ENCODE data around the gene CTDSP2. TPM values are rescaled to one million over a fixed set of nuclear protein-coding genes. Genes with fewer than 3 reads are reported as not detected.

CTDSP2 gene
- polyA plus RNA-seq, 2 of the 4 experiments (the other 2 are of a cell fraction): 31.3 to 87.7 TPM

- no peak for FAIRE-seq
Observed at GRCh38 chr12:57866308-57867019, 19.9 kb upstream of the CTDSP2 start.

DNA sequence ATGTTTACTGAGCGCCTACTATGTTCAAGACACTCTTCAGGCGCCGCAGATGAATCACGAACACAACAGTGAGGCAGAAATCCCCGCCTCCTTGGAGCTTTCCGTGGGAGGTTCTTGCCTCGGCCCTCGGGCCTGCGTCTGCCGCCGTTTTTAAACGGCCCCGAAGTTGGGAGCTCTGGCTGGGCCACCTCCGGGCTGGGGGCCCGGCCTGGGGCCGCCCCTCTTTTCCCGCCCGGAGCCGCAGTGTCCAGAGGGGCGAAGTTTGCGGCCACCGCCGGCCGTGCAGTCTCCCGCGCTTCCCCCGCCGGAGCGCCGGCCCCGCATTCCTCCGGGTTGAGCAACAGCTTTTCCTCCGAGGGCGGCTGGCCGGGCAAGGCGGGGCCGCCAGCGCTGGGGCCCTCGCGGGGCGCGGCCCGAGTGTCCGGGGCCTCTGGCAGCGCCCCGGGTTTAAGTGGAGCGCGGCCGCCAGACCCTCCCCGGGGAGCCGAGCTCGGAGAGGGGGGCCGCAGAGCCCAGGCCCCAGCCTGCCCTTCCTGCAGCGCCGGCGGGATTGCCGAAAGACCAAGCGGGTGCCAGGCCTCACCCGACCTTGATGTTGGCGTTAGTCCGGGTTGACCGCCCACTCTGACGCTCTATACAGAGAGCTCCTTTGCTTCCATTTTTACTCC lies 18.7 kb upstream of the CTDSP2 start:
- peak overlapping the region; percentile 76 for H3K4me2 ChIP-seq
- peak overlapping the region; percentile 49 for H3K4me3 ChIP-seq
- ChIA-PET CTCF (interaction anchor here (0.9 to 2.7 kb wide), 14 partner anchors 10 to 108 kb away, joined by 3 to 16 read pairs (median 7); no protein-coding TSS in a partner anchor), POLR2A (interaction anchor here (0.5 to 4.1 kb wide), 22 partner anchors 9 to 1090 kb away, joined by 3 to 69 read pairs (median 6); partner anchors contain the start of genes CTDSP2, EEF1AKMT3 and METTL1)
- peaks cover 25% of the 10 kb centered on the region for H3K4me1 ChIP-seq
- FAIRE-seq (no peak), DNase-seq (ENCODE audit: low read depth in 1 of 2, low spot score in 1 of 2) (peak; percentile 83 to 89), ATAC-seq (peak; percentile 93 to 94)
- H3K9me3 ChIP-seq: no peaks in the 10 kb centered on the region
- peak overlapping the region; percentile 93 to 99 for H3K27ac ChIP-seq
- WGBS (ENCODE audit: missing lambda C conversion rate): under 1% methylated on average over 43 of the region's 63 CpGs
- no peak for TF ChIP-seq KDM1A (IDR thresholded peaks at IDR 0.05; ENCODE audit: low read depth)
- peak; percentile 48; the same call in 1 of the 2 replicates for TF ChIP-seq HES2 (IDR thresholded peaks at IDR 0.05)
- no peak for TF ChIP-seq RFX5 (IDR thresholded peaks at IDR 0.05)
- no peak for TF ChIP-seq NR3C1 (IDR thresholded peaks at IDR 0.05)
- TF ChIP-seq HEYL (CRISPR knock-in tag; IDR thresholded peaks at IDR 0.05): no peak
- TF ChIP-seq CBX2 (IDR thresholded peaks at IDR 0.05; ENCODE audit: borderline replicate concordance, low read depth): no peak
- TF ChIP-seq POLR2A (IDR thresholded peaks at IDR 0.05; ENCODE audit: low read length): no peak; the same call in none of the 2 replicates
- TF ChIP-seq GATA3 (IDR thresholded peaks at IDR 0.05; ENCODE audit: borderline replicate concordance): no peak
- TF ChIP-seq, protein P1, sequence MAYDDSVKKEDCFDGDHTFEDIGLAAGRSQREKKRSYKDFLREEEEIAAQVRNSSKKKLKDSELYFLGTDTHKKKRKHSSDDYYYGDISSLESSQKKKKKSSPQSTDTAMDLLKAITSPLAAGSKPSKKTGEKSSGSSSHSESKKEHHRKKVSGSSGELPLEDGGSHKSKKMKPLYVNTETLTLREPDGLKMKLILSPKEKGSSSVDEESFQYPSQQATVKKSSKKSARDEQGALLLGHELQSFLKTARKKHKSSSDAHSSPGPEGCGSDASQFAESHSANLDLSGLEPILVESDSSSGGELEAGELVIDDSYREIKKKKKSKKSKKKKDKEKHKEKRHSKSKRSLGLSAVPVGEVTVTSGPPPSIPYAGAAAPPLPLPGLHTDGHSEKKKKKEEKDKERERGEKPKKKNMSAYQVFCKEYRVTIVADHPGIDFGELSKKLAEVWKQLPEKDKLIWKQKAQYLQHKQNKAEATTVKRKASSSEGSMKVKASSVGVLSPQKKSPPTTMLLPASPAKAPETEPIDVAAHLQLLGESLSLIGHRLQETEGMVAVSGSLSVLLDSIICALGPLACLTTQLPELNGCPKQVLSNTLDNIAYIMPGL (CRISPR knock-in tag; IDR thresholded peaks at IDR 0.05; ENCODE audit: borderline replicate concordance): 0 out of 2 replicates have a peak, but pooled peaks have one; percentile 65
- no peak for TF ChIP-seq ZFP36 (IDR thresholded peaks at IDR 0.05; ENCODE audit: borderline replicate concordance, partially characterized antibody)
- no peak for TF ChIP-seq POLR2AphosphoS2 (conservative IDR thresholded peaks at IDR 0.05; ENCODE audit: low read length)
- no peak for TF ChIP-seq JUNB (IDR thresholded peaks at IDR 0.05)
- peak; percentile 32; the same call in 1 of the 3 replicates for TF ChIP-seq SMC3 (IDR thresholded peaks at IDR 0.05)
- TF ChIP-seq RARB (CRISPR knock-in tag; IDR thresholded peaks at IDR 0.05): no peak
- no peak for TF ChIP-seq BHLHE40 (IDR thresholded peaks at IDR 0.05; ENCODE audit: low read depth, low read length)
- no peak for TF ChIP-seq EHF (CRISPR knock-in tag; IDR thresholded peaks at IDR 0.05)
- TF ChIP-seq EHMT2 (IDR thresholded peaks at IDR 0.05; ENCODE audit: low read depth): no peak
- TF ChIP-seq ESRRA (IDR thresholded peaks at IDR 0.05; ENCODE audit: borderline replicate concordance, low read length): no peak
- peak; percentile 66 for TF ChIP-seq E2F6 (IDR thresholded peaks at IDR 0.05; ENCODE audit: borderline replicate concordance, low read depth)
- no peak for TF ChIP-seq FOXS1 (CRISPR knock-in tag; IDR thresholded peaks at IDR 0.05)
- no peak for TF ChIP-seq RCOR1 (IDR thresholded peaks at IDR 0.05; ENCODE audit: low read depth, low read length)
- no peak; the same call in 1 of the 2 replicates for TF ChIP-seq ZSCAN20 (CRISPR knock-in tag; IDR thresholded peaks at IDR 0.05)
- TF ChIP-seq MAZ (IDR thresholded peaks at IDR 0.05; ENCODE audit: borderline replicate concordance, low read depth, low read length): no peak
- TF ChIP-seq ZC3H11A (IDR thresholded peaks at IDR 0.05): no peak
- TF ChIP-seq, protein P2, sequence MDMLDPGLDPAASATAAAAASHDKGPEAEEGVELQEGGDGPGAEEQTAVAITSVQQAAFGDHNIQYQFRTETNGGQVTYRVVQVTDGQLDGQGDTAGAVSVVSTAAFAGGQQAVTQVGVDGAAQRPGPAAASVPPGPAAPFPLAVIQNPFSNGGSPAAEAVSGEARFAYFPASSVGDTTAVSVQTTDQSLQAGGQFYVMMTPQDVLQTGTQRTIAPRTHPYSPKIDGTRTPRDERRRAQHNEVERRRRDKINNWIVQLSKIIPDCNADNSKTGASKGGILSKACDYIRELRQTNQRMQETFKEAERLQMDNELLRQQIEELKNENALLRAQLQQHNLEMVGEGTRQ (IDR thresholded peaks at IDR 0.05): no peak
- TF ChIP-seq ZNF302 (CRISPR knock-in tag; IDR thresholded peaks at IDR 0.05): no peak
- no peak for TF ChIP-seq MAFK (IDR thresholded peaks at IDR 0.05; ENCODE audit: partially characterized antibody)
- no peak for TF ChIP-seq HOXB5 (CRISPR knock-in tag; IDR thresholded peaks at IDR 0.05)

More at GRCh38 chr12:57866308-57867019, 19.9 kb upstream of the CTDSP2 start:
- ChIA-PET POLR2A (interaction anchor here (1.0 to 4.1 kb wide), 5 partner anchors 8 to 29 kb away, joined by 3 to 69 read pairs (median 13); partner anchors contain the start of gene CTDSP2), CTCF (interaction anchor here (1.1 to 2.5 kb wide), 7 partner anchors 9 to 63 kb away, joined by 4 to 14 read pairs (median 7); no protein-coding TSS in a partner anchor)
- TF ChIP-seq RNF2 (IDR thresholded peaks at IDR 0.05; ENCODE audit: borderline replicate concordance, low read depth) (no peak), CHD2 (IDR thresholded peaks at IDR 0.05; ENCODE audit: low read length, partially characterized antibody) (no peak), CEBPB (IDR thresholded peaks at IDR 0.05) (no peak), JUNB (IDR thresholded peaks at IDR 0.05) (no peak)
- TF ChIP-seq, protein P3, sequence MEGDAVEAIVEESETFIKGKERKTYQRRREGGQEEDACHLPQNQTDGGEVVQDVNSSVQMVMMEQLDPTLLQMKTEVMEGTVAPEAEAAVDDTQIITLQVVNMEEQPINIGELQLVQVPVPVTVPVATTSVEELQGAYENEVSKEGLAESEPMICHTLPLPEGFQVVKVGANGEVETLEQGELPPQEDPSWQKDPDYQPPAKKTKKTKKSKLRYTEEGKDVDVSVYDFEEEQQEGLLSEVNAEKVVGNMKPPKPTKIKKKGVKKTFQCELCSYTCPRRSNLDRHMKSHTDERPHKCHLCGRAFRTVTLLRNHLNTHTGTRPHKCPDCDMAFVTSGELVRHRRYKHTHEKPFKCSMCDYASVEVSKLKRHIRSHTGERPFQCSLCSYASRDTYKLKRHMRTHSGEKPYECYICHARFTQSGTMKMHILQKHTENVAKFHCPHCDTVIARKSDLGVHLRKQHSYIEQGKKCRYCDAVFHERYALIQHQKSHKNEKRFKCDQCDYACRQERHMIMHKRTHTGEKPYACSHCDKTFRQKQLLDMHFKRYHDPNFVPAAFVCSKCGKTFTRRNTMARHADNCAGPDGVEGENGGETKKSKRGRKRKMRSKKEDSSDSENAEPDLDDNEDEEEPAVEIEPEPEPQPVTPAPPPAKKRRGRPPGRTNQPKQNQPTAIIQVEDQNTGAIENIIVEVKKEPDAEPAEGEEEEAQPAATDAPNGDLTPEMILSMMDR (IDR thresholded peaks at IDR 0.05): no peak
- H3K9me3 ChIP-seq: no peaks in the 10 kb centered on the region
- no peak for ATAC-seq
- H3K27ac ChIP-seq: peak overlapping the region; percentile 93 to 99; a peak in 5 of 6 replicates
- H3K4me2 ChIP-seq: no peak overlapping the region; the same call in 2 of the 3 replicates
- peaks cover 22% of the 10 kb centered on the region for H3K4me1 ChIP-seq
- no peak overlapping the region for H3K4me3 ChIP-seq
- WGBS (ENCODE audit: missing lambda C conversion rate): 86% methylated on average over 3 of the region's 3 CpGs
- no peak for DNase-seq (ENCODE audit: low read depth in 1 of 2, low spot score in 1 of 2)
